KMS-11 (cell line): ENCODE results near the gene URB2.

Experiments
- H2AFZ ChIP-seq: fragments of 200-600 bp; sonication (generic); 2 replicates; pipeline ENCODE4 v1.6.1; 2016; ENCODE audit warnings: antibody characterized with exemption, mixed run types, low read depth
- H3K27ac ChIP-seq: fragments of 200-600 bp; sonication (generic); 2 replicates; pipeline ENCODE4 v1.6.1; 2016; ENCODE audit warnings: mild to moderate bottlenecking, mixed run types
- H3K27me3 ChIP-seq: fragments of 200-600 bp; sonication (generic); 2 replicates; pipeline ENCODE4 v1.6.1; 2017; ENCODE audit warnings: mild to moderate bottlenecking, low read depth, mixed run types, moderate library complexity; ENCODE audit not compliant: insufficient read depth
- H3K36me3 ChIP-seq: fragments of 200-600 bp; sonication (generic); 2 replicates; pipeline ENCODE4 v1.6.1; 2017; ENCODE audit warnings: mild to moderate bottlenecking, mixed run types; ENCODE audit not compliant: insufficient read depth
- H3K4me1 ChIP-seq: fragments of 200-600 bp; sonication (generic); 2 replicates; pipeline ENCODE4 v1.6.1; 2016; ENCODE audit warnings: mild to moderate bottlenecking, low read depth, mixed run types; ENCODE audit not compliant: poor library complexity, severe bottlenecking
- H3K4me2 ChIP-seq: fragments of 200-600 bp; sonication (generic); 2 replicates; pipeline ENCODE4 v1.7.0; 2016; ENCODE audit warnings: mild to moderate bottlenecking, mixed run types
- H3K4me3 ChIP-seq: fragments of 200-600 bp; sonication (generic); IDR thresholded peaks from 2 replicates; pipeline ENCODE4 v1.6.1; 2017; ENCODE audit warnings: low read depth, low read length, mixed read lengths; ENCODE audit not compliant: insufficient read depth
- H3K79me2 ChIP-seq: fragments of 200-600 bp; sonication (generic); 2 replicates; pipeline ENCODE4 v1.6.1; 2016; ENCODE audit warnings: low read depth, mixed run types; ENCODE audit not compliant: insufficient read depth
- H3K9ac ChIP-seq: fragments of 200-600 bp; sonication (generic); 2 replicates; pipeline ENCODE4 v1.6.1; 2016; ENCODE audit warnings: mild to moderate bottlenecking, mixed run types
- H4K20me1 ChIP-seq: fragments of 200-600 bp; sonication (generic); 2 replicates; pipeline ENCODE4 v1.6.1; 2016; ENCODE audit warnings: mild to moderate bottlenecking, mixed run types; ENCODE audit not compliant: insufficient read depth
- CTCF ChIP-seq: fragments of 200-600 bp; sonication (generic); conservative IDR thresholded peaks from 2 replicates; pipeline ENCODE4 v1.6.1; 2017; ENCODE audit warnings: low read depth, mild to moderate bottlenecking, antibody characterized with exemption, low read length, moderate library complexity, mixed read lengths

URB2 gene

GRCh38 chr1:229685149-229685548 lies 59.1 kb downstream of the URB2 start:
- Histone ChIP-seq H2AFZ (no peak overlapping the region), H3K27me3 (no peaks in the 10 kb centered on the region), H3K9ac (no peak overlapping the region), H3K27ac (no peak overlapping the region), H4K20me1 (no peaks in the 10 kb centered on the region), H3K79me2 (no peaks in the 10 kb centered on the region), H3K36me3 (no peaks in the 10 kb centered on the region; the same call in 1 of the 2 replicates), H3K4me1 (no peaks in the 10 kb centered on the region), H3K4me2 (no peak overlapping the region), H3K4me3 (no peak overlapping the region)
- no peak for TF ChIP-seq CTCF

- Histone ChIP-seq H3K27ac (no peak overlapping the region), H3K36me3 (no peaks in the 10 kb centered on the region; the same call in 1 of the 2 replicates), H3K4me1 (no peaks in the 10 kb centered on the region), H3K9ac (no peak overlapping the region), H3K4me3 (no peak overlapping the region), H4K20me1 (no peaks in the 10 kb centered on the region), H3K27me3 (no peaks in the 10 kb centered on the region), H3K79me2 (no peaks in the 10 kb centered on the region), H3K4me2 (no peak overlapping the region), H2AFZ (no peak overlapping the region)
- no peak for TF ChIP-seq CTCF
These were observed 63.2 kb downstream of the URB2 start for GRCh38 chr1:229689273-229689672.

GRCh38 chr1:229689904-229690303 lies 63.9 kb downstream of the URB2 start:
- H3K9ac ChIP-seq = no peak overlapping the region
- H3K4me1 ChIP-seq = no peaks in the 10 kb centered on the region
- H3K4me2 ChIP-seq = no peak overlapping the region
- H3K27ac ChIP-seq = no peak overlapping the region
- H3K36me3 ChIP-seq = no peaks in the 10 kb centered on the region; the same call in 1 of the 2 replicates
- H3K4me3 ChIP-seq = no peak overlapping the region
- no peak overlapping the region for H2AFZ ChIP-seq
- no peaks in the 10 kb centered on the region for H3K79me2 ChIP-seq
- no peaks in the 10 kb centered on the region for H3K27me3 ChIP-seq
- H4K20me1 ChIP-seq = no peaks in the 10 kb centered on the region
- no peak for TF ChIP-seq CTCF

- H3K27ac ChIP-seq = no peak overlapping the region
- no peaks in the 10 kb centered on the region for H3K79me2 ChIP-seq
- no peak for TF ChIP-seq CTCF
- H3K9ac ChIP-seq = no peak overlapping the region
- no peaks in the 10 kb centered on the region for H3K27me3 ChIP-seq
- no peaks in the 10 kb centered on the region for H3K4me1 ChIP-seq
- H3K4me2 ChIP-seq = no peak overlapping the region
- no peak overlapping the region for H2AFZ ChIP-seq
- no peaks in the 10 kb centered on the region for H3K36me3 ChIP-seq
- no peak overlapping the region for H3K4me3 ChIP-seq
- no peaks in the 10 kb centered on the region for H4K20me1 ChIP-seq
These were observed 64.6 kb downstream of the URB2 start for GRCh38 chr1:229690662-229691061.
